Activated CD4-positive, alpha-beta T cell treated with anti-CD3 and anti-CD28 coated beads, Interleukin-2, amount 50 U/mL, for 16 hours (primary cell): ENCODE data around the gene MYO1G.
"Not testable (repeated sequence)": the region's sequence is repeated elsewhere in the genome, so short reads cannot be mapped to it uniquely, and the experiment has no call there.

Source experiments
- DNase-seq: peaks from one replicate; pipeline ENCODE4 v3.0.0-alpha.2; 2020

Gene MYO1G

DNA sequence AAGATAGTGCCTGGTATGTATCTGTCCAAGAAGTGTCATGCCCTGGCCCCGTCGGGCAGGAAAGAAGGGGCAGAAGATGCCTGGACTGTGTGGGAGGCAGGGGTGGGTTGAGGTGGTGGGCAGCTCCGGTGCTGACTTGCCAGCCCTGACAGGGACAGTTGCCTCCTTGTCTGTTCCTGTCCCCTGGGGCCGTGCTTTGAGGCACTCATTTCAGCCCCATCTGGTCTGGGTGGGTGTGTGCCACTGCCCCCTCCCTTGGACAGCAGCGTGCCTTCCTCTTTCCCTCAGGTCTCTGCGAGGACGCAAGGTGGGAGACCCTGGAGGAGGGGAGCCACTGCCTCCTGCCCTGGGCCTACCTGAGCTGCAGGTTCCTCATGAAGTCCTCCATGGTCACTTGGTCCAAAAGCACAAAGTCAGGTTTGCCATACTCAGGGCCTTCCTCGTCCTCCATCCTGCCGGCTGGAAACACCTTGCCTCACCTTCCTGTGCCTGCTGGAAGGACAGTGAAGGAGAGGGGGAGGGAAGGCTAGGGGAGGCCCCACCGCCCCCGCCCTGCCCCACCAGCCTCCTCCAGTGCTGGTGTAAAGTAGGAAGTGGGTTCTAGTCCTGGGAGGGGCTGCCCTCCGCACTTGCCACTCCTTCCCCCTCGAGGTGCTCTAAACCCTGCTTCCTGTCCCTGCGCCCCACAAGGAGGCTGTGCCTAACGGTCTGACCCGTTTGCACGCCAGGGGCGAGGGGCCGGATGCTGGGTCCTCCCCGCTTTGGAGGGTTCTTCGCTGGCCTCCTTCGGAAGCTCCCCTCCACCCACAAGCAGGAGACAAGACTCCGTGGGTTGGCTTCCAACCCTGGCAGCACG is at the start of gene MYO1G:
MYO1G (minus strand) TSS at position 505 of the 856 bp plus-strand sequence; CDS start at position 451, 54 bp downstream.
- peak; percentile 97 for DNase-seq

- no peak for DNase-seq
Observed at GRCh38 chr7:45028138-45028919, 49.5 kb upstream of the MYO1G start.

DNA sequence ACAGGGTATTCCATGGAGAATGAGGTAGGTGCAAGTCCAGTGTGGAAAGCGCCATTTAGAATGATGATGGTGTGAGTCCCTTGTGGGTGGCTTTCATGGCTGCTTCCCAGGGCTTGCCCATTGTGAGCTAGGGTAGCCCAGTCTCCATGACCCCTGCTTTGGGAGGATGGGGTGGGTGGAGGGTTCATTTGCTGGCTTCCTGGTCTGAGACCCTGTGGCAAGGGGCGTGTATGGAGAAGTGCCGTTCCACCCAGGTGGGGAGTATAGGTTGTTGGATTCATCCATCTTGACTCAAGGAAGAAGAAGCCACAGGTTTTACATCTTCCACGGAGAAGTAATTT is 48.9 kb upstream of the MYO1G start:
- DNase-seq, result no peak

DNA sequence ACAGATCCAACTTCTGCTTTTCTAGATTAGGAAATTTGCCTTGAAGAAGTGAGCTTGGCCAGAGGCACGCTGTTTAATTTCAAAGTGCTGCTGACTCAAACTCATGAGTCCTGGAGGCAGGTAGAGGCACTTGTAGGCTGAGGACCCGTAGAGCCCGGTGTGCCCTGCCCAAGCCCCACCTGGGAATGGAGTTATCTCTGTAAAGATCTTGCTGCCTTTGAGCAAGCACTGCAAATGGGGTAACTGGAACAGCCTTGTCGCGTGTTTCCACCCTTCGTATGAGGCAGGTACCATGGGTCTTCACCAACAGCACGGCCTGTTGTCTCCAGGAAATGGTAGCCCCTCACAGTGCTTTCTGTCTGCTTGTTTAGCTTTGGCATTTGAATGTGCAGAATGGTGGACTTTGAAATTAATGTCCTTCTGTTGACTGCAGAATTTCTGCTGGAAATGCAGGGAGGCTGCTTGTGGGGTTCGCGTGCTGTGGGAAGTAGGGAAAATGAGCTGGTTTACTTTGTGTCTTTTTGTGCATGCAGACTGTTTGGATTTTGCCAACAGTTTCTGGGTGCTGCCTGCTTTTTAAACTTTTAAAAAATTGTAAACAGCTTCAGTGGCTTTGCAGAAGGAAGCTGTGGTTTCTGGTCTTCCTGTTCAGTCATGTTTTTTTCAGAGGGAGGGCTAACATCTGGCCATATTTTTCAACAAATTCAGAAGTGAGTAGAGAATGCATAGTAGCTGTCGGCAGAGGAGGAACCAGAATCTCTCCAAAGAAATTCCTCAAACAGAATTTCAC is 48.4 kb upstream of the MYO1G start:
- peak; percentile 72 for DNase-seq

- DNase-seq, result peak; percentile 53
Observed at GRCh38 chr7:45026013-45026412, 47.2 kb upstream of the MYO1G start.

DNA sequence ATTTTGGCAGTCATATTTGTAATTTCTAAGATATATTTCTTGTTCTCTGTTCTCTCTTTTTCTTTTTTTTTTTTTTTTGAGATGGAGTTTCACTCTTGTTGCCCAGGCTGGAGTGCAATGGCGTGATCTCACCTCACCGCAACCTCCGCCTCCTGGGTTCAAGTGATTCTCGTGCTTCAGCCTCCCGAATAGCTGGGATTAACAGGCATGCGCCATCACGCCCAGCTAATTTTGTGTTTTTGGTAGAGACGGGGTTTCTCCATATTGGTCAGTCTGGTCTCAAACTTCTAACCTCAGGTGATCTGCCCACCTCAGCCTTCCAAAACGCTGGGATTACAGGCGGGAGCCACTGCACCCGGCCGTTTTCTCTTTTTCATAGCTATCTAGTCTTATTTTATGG is 46.7 kb upstream of the MYO1G start:
- not testable (repeated sequence) for DNase-seq

DNA sequence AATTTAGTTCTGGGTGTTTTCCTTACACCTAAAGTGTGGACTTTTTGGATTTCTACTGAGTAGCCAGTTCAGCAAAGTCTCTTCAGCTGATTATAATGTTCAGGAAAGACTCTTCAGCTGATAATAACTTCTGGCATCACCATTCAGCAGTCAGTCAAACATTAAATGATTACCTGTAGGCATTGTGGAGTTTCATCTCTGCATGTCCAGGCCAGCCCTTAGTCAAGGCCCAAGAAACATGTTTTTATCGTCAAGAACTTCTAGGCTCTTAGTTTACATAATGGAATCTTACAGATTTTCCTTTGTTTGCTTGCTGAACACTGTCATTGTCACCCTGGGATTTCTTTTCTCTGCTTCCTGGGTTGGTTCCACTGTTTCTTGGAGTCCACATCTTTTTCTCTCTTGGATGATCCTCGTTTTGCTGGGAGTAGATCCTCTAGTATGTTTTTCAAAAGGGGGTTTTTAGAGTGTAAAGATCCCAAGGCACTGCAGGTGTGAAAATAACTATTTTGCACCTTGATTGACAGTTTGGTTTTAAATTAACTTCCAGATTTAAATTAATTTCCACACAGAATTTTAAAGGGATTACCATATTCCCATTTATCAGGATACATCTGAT is 45.4 kb upstream of the MYO1G start:
- no peak for DNase-seq

GRCh38 chr7:45021604-45022296 is 42.9 kb upstream of the MYO1G start:
- DNase-seq, result peak; percentile 59

- DNase-seq, result no peak
Observed at GRCh38 chr7:45020915-45021314, 42.1 kb upstream of the MYO1G start.

GRCh38 chr7:45017253-45017652 is 38.4 kb upstream of the MYO1G start:
- DNase-seq, result no peak

- DNase-seq, result no peak
Observed at GRCh38 chr7:45015313-45015712, 36.5 kb upstream of the MYO1G start.

DNA sequence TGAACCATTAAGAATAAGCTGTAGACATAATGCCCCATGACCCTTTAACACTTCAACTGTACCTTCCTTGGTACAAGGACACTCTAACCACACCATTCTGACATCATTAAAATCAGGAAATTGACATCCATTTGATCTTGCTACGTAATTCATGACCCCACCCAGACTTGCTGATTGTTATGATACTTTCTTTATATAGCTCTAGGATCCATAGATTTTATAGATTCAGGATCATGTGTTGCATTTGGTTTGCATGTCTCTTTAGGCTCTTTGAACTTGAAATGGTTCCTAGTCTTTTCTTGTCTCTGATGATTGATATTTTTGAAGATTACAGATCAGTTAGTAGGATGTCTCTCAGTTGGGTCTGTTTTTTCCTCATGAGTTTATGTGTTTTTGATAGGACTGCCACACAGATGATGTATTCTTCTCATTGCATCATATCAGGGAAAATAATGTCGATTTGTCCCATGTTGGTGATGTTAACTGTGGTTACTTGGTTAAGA is 34.7 kb upstream of the MYO1G start:
- no peak for DNase-seq

GRCh38 chr7:45007571-45008328 is 28.9 kb upstream of the MYO1G start:
- no peak for DNase-seq

DNA sequence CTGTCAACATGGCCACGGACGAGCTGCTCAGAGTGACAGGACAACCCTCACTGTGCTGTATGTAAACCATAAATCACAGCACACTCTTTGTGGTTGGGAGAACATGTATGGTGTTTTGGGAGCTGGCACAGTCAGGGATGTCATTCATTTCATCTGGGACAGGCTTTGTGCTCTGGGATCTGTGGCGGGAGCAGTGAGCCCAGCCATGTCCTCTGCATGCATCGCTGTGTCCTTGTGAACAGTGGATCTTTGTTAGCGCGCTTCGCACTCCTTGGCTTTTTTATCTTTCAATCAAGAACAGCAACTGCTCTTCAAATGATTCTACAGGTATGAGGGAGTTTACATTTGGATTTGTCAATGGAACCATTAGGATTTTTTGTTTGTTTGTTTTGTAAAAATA is 28.3 kb upstream of the MYO1G start:
- DNase-seq, result no peak

GRCh38 chr7:45003789-45004188 is 25.0 kb upstream of the MYO1G start:
- no peak for DNase-seq

- no peak for DNase-seq
Observed at GRCh38 chr7:45001826-45002225, 23.0 kb upstream of the MYO1G start.

GRCh38 chr7:45001138-45001694 is 22.4 kb upstream of the MYO1G start:
- DNase-seq, result peak; percentile 61

DNA sequence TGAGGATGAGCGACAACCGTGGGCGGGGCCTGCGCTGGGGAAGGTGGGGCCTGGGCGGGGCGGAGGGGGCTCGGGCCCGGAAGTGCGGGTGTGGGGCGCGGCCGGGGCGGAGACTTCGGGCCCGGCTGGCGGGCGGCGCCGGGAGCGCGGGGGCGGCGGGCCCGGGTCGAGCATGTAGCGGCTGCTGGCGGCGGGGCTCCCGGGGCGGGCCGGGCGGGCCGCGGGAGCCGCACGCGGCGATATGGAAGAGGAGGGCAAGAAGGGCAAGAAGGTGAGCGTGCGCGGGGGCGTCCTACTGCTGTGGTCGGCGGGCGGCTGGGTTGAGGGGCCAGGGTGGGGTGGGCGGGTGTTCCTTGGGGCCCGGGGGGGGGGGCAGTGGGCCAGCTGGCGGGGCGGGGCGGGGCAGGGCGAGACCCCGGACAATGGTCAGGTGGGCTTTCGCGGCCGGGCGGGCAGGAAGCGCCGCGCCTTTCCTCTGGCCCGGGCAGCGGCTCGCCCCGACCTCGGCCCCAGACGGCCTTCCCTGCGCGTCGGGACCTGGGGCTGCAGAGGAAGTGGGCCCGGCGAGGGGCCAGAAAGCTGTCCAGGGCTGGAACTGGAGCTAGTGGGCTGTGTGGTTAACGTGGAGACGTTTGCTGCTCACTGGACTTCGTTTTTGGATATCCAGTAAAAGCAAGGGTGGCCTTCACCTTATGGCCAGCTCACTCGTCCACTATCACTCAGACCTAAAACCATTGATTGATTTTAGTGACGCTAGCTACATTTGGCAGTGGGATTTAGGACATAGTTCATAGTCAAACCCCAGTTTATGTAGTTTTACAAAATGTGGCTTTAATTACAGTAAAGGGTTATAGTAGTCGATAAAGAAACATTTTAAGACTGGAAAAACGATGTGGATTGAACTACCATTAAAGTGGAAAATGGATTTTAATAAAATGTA is 21.5 kb upstream of the MYO1G start, which contains the start of gene CCM2:
CCM2 (plus strand) TSS at position 109 of the 940 bp plus-strand sequence; CDS start at position 242, 133 bp downstream.
- DNase-seq, result no peak
